Measurements from ENCODE around the gene CD163.
"Not testable (repeated sequence)": the region's sequence is repeated elsewhere in the genome, so short reads cannot be mapped to it uniquely, and the experiment has no call there.

The CD163 gene

DNA sequence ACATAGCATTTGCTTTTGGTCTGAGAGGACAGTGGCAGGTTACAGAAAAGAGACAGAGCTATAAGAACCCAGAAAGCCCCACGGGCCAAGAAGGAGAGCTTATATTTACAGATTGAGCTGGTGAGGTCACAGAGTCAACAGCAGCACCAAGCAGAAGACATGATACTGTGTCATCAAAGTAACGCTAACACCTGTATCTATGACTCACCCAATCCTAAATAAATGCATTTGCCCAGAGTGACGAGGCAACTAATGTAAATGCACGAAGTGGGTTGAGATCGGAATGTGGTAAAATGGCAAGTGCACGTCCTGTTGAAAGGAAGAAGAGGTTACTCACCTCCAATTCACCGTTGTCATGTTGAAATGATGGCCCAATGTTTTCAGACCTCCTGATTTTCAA lies 52.9 kb downstream of the CD163 start:
- DNase-seq (ENCODE audit: low spot score): no peak

- DNase-seq (ENCODE audit: low spot score): no peak
Measured at GRCh38 chr12:7448099-7448498, 55.5 kb downstream of the CD163 start.

GRCh38 chr12:7444537-7444936 lies 59.0 kb downstream of the CD163 start:
- DNase-seq (ENCODE audit: low spot score): no peak

GRCh38 chr12:7444076-7444475 lies 59.5 kb downstream of the CD163 start, which contains the start of gene CD163L1:
TSS of gene CD163L1 (minus strand) at chr12:7444153. CDS start at chr12:7444127, 26 bp downstream.
- no peak for DNase-seq (ENCODE audit: low spot score)

GRCh38 chr12:7441216-7441615 lies 62.4 kb downstream of the CD163 start:
- DNase-seq (ENCODE audit: low spot score): no peak

DNA sequence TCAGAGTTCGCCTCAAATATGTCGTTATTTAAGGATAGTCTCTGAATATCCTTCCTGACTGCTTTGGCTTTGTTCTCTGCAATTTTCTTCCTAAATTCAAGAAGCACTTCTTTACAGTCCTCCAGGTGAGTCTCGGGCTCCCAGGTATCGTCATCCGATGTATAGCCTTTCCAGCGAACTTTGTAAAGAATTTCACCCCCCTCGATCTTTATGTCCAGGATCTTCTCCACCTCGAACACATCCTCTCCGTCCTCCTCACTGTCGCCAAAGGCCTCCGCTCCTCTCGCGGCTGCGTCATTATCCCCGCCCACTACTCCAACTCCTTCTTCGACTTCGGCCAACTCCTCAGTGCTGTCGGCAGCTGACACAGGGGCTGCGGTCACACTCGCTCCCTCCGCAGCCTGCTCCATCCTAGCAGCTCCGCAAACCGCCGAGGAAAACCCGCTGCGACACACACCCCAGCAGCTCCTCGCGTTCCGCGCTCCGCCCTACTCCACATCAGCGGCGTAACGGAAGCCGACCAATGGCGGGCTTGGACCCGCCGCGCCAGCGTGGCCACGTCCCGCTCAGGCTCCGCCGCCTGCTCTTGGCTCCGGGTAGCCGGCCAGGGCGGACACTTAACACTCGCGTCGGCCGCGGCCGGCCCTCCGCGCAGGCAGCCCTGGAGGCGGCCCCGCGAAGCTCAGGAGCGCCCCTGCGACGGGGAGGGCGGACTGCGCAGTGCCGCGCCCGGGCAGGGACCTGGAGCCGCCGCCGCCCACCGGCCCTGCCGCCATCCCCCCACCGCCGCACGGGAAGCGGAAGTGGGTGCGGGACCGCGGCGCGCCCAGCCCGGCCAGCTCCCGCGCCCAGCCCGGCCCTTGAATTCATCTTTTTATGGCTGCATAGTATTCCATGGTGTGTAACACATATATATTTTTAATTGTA lies 63.7 kb downstream of the CD163 start:
- DNase-seq (ENCODE audit: low spot score): no peak

GRCh38 chr12:7438291-7438995 lies 65.1 kb downstream of the CD163 start:
- not testable (repeated sequence) for DNase-seq (ENCODE audit: low spot score)

GRCh38 chr12:7437494-7437893 lies 66.1 kb downstream of the CD163 start:
- DNase-seq (ENCODE audit: low spot score): not testable (repeated sequence)

DNA sequence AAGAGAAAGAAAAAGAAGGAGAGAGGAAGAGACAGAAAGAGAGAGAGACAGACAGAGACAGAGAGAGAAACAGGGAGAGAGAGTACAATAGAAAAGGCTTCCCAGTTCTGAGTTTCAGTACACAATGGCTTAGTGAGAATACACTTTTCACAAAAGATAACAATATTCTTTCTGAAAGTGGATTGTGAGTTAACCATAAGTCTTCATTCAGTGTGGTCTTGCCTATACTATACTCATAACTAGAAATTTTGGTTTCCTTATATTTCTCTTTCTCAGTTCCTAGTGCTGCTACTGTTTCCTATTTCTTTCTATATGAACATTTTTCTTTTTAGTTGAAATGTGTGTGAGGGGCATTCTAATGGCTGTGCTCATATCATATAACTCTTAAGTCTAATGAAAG lies 68.9 kb downstream of the CD163 start:
- DNase-seq (ENCODE audit: low spot score): no peak

- DNase-seq (ENCODE audit: low spot score): no peak
Measured at GRCh38 chr12:7433276-7433822, 70.2 kb downstream of the CD163 start.

- no peak for DNase-seq (ENCODE audit: low spot score)
Measured at GRCh38 chr12:7431993-7432685, 71.4 kb downstream of the CD163 start.

All from globus pallidus (tissue), 1 donor.